DMS114 treated with DMSO at 0.1 percent for 48 hours (cell line): ENCODE measurements around the gene IL18R1.

Experiments used
- DNase-seq: peaks from one replicate; lab custom pipeline; 2025; ENCODE audit not compliant: unreplicated experiment; lab: John Stamatoyannopoulos, UW

IL18R1 gene

DNA sequence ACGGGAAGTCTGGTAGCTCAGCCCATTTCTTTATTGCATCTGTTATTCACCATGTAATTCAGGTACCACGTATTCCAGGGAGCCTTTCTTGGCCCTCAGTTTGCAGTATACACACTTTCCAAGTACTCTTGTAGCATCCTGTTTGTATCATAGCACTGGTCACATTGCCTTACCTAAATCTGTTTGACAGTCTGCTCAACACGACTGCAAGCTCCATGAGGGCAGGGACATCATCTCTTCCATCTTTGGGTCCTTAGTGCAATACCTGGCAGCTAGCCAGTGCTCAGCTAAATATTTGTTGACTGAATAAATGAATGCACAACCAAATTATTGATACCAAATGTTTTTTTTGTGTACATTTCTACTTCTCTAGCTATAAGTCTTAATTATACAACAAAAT, 11.2 kb upstream of the IL18R1 start:
- no peak for DNase-seq

DNA sequence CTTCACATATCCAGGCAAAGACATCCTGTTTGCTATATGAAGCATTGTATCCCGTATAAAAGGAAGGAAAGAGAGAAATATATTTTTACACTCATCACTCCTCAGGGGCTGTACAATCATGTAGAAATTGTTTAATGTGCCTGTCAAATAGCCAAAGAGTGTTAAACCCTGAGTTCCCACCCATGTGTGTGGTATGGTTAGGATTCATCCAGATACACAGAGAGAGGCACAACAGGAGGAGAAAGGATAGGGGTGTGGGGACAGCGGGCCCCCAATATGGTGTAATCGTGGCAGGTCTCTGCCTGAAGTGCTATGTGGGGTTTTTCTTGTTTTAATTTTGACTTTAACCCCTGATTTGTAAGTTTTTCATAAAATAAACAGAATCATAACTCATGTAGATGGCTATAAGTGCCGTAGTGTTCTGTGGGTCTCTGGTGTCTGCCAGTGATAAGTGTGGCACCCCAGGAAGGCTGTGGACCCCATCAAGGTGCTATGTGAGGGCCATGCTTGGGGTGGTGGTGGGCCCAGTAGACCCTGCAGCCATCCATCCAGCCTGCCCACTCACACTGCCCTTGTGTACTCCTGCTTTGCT, 10.2 kb upstream of the IL18R1 start:
- DNase-seq: no peak

DNA sequence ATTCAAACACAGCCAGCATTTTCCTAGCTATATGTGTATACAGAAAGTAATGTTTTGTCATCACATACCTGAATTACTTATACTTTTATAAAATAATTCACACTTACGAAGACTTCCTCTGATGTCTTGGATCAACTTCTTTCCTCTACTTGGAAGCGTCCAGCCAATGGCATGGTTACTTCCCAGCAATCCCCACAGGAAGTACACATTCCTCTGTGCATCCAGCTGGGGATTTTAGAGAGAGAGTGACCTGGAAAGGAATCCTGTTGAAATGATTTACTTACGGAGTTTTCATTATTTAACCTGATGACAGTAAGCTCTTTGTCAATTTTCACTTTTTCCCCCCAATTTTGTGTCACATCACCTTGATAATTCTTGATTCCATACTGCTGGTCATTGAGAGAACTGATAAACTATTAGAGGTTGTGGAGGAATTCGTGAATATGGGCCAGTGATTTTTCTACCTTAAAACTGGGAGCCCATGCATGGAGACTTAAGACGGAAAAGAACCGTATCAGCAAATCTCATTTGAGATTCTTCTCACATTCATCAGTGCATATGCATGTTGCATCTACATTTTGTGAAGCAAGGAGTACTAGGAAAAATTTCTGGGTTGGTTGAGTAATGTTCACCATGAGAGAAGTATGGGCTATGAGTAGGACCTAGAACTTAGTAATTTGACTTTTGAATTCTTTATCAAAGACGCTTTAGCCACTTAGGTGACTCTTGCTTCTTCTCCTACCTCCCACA, 9.0 kb upstream of the IL18R1 start:
- no peak for DNase-seq

DNA sequence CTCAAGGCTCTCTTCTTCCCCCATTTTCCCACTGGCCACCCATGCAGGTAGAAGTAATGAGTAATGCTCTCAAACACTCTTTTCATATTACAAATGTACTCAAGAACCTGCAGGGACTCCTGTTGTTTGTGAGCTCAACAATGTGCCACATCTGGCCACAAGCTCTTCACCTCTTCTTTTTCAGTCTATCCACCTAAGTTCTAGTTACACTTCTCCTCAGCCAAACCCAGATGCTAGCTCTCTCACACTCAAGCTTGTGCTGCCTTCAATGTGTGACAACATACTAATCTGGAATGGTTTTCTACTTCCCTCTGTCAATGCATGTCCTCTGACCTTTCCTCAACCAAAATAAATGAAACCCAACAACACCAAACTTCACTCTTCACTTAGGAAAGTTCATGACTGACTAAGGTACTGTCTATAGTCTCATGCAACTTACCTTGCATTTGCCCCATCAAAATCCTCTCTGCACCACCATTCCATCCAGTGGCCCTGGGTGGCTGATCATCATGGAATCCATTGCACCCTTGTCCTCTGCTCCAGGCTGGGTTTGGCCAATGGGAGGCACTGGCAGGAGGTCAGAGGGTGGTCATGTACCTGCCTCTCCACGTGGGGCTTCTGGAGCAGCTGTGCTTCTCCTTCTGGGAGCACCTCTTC, 5.3 kb upstream of the IL18R1 start:
- DNase-seq: no peak

DNA sequence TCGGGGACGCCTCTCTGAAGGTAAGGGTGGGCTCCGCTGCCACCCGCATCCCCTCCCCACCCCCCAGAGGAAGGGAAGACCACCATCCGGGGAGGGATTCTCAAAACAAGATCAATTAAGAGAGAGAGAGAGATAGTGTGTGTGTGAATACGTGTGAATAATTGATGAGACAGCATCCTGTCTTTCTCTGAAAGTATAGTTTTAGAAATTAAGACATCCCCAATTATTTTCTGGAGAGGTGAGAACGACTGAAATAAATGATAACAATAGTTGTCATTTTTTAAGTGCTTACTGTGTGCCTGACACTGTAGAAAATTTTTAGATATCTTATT, 751 bp downstream of the IL18R1 start:
- no peak for DNase-seq

DNA sequence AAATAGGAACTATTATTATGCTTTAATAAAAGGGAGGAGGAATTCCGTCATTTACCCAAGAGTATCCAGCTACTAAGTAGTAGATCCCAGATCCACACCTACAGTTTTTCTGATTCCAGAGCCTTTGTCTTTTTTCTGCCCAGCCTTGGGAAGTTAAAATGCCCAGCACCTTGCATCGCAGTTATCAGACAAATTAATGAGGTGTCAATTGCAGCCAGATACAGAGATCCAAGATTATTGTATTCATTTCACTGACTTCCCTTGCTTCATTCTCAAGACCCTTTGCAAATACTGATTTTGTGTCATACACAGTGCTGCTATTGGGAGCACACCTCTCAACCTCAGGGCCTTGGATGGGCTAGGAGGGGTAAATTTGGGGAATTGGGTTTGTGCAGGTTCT, 1.1 kb downstream of the IL18R1 start:
- no peak for DNase-seq

DNA sequence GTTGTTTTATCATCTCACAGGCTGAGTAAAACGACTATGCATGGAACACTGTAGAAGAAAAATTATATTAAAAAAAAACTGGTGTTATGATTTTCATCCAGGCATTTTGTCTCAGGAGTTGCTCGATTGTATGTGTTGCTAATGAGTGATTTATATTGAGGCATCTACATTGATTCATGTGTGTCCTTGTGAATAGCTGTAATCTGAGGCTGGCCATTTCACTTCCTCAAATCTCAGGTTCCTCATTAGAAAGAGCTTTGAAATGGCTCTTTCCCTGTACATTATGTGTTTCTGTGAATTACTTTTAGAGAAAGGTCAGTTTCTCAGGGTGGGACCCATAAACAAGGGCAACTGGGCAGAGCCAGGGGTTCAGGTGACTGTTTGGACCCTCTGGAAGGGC, 2.3 kb downstream of the IL18R1 start:
- no peak for DNase-seq

DNA sequence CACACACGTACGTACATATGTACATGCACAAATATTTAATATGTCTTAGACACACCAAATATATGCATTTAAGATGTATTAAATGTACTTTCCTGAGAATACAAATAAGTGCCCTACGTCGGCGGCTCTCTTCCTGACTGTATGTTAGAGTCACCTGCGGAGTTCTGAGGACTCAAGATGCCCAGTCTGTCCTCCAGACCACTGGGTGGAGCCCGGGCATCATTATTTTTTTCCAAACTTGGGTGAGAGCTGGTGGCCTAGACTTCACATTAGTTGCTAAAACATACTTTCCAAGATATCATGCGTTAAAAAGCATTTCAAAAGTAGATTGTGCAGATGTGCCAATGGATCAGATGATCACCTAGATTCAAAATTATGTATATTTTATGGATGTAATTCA, 2.9 kb downstream of the IL18R1 start:
- no peak for DNase-seq

DNA sequence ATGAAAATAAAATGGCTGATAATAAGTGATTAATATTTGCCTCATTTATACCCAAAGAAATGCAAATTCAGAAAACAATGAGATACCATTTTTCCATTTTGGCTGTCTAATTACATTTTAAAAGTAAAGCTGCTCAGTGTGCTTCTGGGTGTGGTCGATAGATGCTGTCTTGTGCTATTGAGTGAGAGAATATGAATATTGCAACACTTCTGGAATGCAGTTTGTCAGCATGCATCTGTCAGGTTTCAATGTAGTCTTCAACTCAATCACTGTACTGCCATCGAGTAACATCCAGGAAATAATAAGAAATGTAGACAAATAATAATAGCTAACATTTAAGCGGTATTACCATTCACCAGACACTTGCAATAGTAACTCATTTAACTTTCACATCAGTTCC, 3.9 kb downstream of the IL18R1 start:
- no peak for DNase-seq

DNA sequence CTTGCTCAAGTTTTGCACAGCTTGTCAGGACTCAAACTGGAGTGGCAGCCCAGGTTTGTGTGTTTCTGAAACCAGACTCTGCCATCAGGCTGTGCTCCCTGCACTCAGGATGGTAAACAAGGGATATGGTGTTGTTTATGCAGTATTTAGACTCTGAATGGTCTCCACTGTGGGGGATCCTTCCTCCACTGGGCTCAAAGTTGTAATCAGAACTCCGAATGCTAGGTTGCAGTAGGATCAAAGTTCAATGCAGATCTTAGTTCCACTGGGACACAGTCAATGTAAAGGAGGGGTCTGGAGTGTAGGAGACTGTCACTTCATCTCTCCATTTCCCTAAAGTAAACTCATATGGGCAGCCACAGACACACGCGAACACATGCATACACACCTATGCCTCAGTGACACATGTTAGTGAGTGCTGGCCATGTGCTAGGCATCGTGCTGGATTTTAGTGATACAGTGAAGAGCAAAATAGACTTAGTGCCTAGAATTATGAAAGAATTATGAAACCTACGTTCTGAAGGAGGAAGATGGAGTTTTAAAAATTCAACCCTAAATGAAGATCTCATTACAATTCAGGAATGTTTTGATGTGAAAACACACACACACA, 6.1 kb downstream of the IL18R1 start:
- no peak for DNase-seq

DNA sequence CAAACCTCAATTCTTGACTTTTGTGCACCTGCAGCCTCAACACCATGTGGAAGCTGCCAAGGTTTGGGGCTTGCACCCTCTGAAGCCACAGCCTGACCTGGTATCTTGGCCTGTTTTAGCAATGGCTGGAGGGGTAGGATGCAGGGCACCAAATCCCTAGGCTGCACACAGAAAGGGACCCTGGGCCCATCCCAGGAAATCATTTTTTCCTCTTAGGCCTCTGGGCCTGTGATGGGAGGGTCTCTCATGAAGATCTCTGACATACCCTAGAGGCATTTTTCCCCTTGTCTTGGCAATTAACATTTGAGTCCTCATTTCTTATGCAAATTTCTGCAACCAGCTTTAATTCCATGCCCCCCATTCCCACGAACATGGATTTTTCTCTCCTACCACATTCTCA, 10.2 kb downstream of the IL18R1 start:
- DNase-seq: no peak

DNA sequence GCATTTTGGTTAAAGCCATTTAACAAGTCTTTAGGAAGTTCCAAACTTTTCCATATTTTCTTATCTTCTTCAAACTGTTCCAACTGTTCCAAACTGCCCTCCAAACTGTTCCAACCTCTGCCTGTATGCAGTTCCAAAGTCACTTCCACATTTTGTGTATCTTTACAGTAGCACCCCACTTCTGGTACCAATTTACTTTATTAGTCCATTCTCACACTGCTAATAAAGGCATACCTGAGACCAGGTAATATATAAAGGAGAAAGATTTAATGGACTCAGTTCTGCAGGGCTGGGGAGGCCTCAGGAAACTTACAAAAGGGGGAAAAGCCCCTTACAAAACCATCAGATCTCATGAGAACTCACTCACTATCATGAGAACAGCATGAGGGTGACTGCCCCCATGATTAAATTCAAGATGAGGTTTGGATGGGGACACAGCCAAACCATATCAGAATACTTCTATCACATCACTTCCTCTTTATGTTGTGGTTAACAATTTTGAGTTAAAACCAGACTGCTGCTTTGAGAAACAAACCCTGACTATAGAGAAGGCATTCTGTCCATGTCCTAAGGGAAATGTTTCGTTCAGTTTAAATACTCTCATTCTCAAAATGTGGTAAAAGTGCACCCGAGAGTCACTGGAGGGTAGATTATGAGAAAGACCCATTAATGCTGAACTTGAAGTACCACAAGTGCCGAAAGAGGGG, 11.0 kb downstream of the IL18R1 start:
- DNase-seq: no peak

DNA sequence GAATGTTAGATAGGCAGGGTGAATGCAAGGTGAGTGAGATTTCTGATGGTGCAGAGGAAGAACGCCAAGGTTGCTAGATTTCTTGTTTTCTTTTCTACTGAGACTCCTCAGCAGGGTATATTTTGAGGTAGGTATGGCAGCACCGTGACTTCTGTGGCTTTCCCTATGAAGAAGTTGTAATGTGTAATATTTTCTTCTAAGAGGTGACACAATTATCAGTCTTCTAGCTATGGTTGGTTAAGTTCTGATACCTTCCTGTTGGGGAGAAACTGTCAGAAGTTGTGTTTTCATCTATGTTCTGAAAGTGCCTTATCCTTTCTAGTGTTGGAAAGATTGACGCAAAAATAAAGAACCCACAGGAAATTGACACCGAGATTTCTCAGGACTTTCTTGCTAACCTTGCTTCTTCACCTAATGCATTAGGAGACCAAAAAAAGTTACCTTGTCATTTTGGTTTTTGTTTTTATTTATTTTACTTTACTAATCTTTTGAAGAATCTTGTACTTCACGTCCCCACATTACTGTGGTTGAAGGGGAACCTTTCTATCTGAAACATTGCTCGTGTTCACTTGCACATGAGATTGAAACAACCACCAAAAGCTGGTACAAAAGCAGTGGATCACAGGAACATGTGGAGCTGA, 11.9 kb downstream of the IL18R1 start:
- DNase-seq: no peak

DNA sequence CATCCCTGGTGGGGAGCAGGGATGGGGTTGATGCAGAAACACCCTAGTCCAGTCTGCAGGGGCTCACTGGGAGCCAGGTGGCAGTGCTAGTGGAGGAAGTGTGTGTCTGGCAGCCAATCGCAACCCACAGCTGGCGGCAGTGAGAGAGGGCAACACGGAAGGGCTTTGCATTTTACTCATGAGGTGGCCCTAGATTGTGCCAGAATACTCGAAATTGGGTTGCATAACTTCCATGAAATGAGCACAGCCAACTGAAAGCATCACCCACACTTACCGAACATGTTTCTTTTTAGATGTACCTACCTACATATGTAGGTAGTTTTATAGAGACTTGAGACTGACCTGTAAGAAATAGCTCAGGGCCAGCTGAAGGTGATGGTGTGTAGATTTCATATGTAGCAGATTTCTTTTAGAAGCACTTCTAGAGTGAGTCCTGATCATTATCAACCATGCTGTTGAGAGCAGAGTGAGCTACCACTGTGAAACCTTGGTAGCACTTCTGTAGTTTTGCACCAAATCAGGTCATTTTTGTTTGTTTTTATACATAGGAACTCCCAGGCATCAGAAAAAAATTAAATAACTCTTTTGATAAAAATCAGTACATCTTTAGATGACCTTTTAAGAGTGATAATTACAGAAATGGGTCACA, 13.0 kb downstream of the IL18R1 start:
- DNase-seq: no peak

DNA sequence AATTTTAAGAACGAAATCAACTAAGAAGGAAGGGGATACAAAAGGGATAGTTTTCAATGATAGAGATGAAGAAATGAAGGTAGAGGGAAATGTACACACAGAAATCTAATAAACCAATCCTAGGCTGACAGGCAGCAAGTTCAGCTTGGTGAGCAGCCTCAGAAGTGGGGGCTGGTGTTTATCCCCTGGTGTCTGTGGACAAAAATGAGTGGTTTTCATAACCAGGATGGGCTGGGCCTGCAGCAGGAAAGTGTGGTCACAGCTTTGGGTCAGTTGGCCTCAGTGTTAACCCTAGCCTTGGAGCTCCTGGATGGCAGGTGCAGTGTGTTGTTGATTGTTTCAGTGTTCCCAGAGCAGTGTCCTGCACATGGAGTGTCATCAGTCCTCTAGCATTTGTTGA, 14.3 kb downstream of the IL18R1 start:
- DNase-seq: no peak

DNA sequence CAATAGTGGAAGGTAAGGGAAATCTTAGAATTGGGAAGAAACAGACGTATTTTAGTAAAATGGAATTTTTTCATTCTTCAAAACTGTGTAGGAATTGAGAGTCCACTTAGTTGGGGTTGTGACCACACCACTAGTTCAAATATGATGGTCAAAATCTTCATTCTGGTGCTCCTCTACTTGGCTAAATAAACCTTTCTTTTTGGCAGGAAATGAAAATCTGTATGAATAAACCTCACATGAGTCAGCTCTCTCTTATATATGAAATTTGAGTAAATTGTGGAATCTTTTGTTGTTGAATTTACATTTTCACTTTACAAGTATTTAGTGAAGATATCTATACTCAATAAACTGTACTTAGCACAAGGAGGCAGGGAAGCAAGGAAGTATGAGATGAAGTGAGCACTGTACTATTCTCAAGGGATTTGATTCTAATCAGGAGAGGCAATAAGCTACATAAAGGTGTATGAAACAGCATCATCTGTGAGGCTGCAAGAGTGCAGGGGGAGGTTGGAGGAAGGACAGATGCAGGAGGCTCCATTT, 20.5 kb downstream of the IL18R1 start:
- DNase-seq: no peak

DNA sequence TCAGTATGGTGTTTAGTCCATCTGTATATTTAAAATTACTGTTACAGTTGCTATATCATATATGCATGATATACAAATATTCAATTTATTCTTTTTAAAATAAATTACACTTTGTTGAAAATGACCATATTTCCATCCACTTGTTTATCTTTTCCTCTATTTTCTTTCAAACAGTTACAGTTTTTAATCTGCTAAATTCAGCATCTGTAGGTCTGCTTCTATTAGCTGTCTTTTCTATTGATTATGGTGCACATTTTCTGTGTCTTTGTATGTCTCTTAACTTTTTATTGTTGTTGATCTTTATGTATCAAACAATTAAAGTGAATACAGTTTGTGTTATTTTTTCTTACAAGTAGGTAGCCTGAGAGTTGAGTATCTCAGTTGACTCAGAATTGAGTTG, 28.1 kb downstream of the IL18R1 start:
- DNase-seq: no peak

DNA sequence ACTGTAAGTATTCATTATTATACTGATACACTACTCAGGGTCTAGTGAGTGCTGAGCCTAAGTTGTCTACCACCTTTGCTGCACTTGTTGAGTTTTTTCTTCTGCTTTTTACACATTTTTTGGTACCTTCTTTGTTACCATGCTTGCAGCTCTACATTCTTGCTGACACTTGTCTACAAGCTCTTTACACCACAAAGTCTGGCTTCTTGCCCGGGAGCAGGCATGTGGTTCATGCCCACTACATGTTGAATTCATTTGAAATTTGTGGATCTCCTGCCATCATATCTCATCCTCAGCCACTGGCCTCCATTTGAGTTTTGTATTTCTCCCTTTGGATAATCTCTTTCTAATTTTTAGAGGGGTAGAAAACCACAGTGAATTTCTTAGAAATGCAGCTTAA, 29.9 kb downstream of the IL18R1 start:
- no peak for DNase-seq

DNA sequence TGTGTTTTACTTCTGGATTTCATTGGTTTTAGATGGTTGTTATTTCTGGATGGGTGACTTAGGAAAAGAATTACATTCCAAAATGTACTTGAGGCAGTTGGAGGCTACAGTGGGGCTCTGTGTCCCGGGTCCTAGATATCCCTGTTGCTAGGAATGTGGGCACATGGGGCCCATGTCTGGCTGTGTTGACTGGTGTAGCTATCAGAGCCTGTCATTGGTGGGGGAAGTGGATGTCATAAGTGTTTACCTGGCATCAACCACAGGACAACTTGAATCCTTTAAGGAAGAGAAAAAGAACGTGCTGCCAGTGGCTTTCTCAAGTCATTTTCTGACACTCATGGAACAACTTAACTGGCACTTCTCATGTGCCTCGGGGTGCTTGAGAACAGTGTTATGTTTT, 30.4 kb downstream of the IL18R1 start:
- DNase-seq: no peak

DNA sequence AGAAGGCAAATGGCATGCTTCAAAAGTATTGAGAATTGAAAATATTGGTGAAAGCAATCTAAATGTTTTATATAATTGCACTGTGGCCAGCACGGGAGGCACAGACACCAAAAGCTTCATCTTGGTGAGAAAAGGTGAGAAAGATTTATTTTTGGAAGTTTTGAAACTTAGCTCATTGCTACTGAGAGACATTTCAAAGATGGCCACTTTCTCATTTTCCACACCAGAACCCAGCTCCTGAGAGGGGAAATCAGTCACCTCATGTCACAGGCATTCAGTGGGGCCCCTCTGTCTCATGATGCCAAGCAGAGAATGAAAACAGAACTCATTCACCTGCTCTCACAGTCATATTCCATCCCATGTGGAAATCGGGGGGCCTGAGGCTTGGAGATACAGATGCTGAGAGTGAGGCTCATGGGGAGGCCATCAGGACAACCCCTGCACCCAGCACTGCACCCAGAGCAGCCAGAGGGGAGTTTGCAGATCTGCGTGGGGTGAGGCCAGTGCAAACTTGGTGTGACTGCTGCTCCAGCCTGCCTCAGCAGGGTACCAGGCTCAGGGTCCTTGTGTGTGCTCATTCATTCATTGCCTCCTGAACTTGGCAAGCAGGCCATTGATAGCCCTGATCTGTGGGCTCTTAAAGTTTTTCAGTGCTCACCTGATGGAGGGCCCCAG, 31.4 kb downstream of the IL18R1 start:
- no peak for DNase-seq
